Erythroblast (primary cell): ENCODE measurements around the gene ZNF423.

Experiments used
- GATA1 ChIP-seq: IDR thresholded peaks from 2 replicates; pipeline ENCODE4 v1.6.1; 2011; ENCODE audit warnings: low read depth, mild to moderate bottlenecking, control low read depth, low read length, moderate library complexity
- POLR2A ChIP-seq: IDR thresholded peaks from 2 replicates; pipeline ENCODE4 v1.6.1; 2011; ENCODE audit warnings: mild to moderate bottlenecking, low read length

GRCh38 chr16:49780433-49780832 is 75.5 kb downstream of the ZNF423 start:
- TF ChIP-seq POLR2A (no peak), GATA1 (no peak)
